Measurements from ENCODE around the gene GALT. TPM values are rescaled to one million over a fixed set of nuclear protein-coding genes. Genes with fewer than 3 reads are reported as not detected.

GALT gene
- total and polyA plus RNA-seq, 2 donors (not counting 1 experiment from before 2014, with no cell fraction given) = 111 to 167 TPM

DNA sequence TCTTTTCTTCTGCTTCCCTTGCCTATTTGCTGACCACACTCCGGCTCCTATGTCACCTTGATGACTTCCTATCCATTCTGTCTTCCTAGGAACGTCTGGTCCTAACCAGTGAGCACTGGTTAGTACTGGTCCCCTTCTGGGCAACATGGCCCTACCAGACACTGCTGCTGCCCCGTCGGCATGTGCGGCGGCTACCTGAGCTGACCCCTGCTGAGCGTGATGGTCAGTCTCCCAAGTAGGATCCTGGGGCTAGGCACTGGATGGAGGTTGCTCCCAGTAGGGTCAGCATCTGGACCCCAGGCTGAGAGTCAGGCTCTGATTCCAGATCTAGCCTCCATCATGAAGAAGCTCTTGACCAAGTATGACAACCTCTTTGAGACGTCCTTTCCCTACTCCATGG is 2.2 kb downstream of the GALT start:
- Histone ChIP-seq H3K4me3 (ENCODE audit: control extremely low read depth in 1 of 5, extremely low read depth in 1 of 5, insufficient read depth in 1 of 5, low read depth in 2 of 5, low read length in 4 of 5) (no peak overlapping the region), H4K20me1 (ENCODE audit: control insufficient read depth, insufficient read depth, low read length, poor library complexity, severe bottlenecking) (peaks cover 14% of the 10 kb centered on the region), H3K9ac (ENCODE audit: low read length) (no peak overlapping the region), H2AFZ (ENCODE audit: insufficient read depth, low read depth, low read length, poor library complexity, severe bottlenecking) (no peak overlapping the region), H3K79me2 (ENCODE audit: control insufficient read depth, insufficient read depth, low read length) (peaks cover 19% of the 10 kb centered on the region), H3K36me3 (replicated peaks in 1 of 2; ENCODE audit: control extremely low read depth in 1 of 2, control insufficient read depth in 1 of 2, extremely low read depth in 1 of 2, insufficient read depth in 2 of 2, low read length in 1 of 2) (peaks cover 0 to 18% of the 10 kb centered on the region in 2 experiments), H3K27ac (ENCODE audit: low read length in 2 of 2) (no peak overlapping the region), H3K27me3 (replicated peaks in 1 of 4; ENCODE audit: control extremely low read depth in 1 of 4, control insufficient read depth in 3 of 4, insufficient read depth in 4 of 4, low read length in 3 of 4) (no peaks in the 10 kb centered on the region), H3K4me2 (replicated peaks; ENCODE audit: low read depth, low read length, poor library complexity, severe bottlenecking) (no peak overlapping the region), H3K4me1 (ENCODE audit: control insufficient read depth in 2 of 2, insufficient read depth in 2 of 2, low read length in 2 of 2) (peaks cover 16 to 17% of the 10 kb centered on the region in 2 donors), H3K9me3 (ENCODE audit: control extremely low read depth in 1 of 3, control insufficient read depth in 2 of 3, insufficient read depth in 1 of 3, low read length in 2 of 3) (no peaks in the 10 kb centered on the region)
- Mint-ChIP-seq H3K4me3 (peak overlapping the region; percentile 44), H3K27ac (no peak overlapping the region), H3K9me3 (ENCODE audit: insufficient read depth) (no peaks in the 10 kb centered on the region), H3K4me1 (peaks cover 39% of the 10 kb centered on the region), H3K27me3 (no peaks in the 10 kb centered on the region)
- ChIA-PET CTCF (interaction anchor here (0.9 to 3.3 kb wide), 4 partner anchors 11 to 54 kb away, joined by 3 to 36 read pairs (median 26); partner anchors contain the start of genes CCL27 and SIGMAR1), POLR2A (no interaction called here)
- DNase-seq = no peak
- TF ChIP-seq, protein P1, sequence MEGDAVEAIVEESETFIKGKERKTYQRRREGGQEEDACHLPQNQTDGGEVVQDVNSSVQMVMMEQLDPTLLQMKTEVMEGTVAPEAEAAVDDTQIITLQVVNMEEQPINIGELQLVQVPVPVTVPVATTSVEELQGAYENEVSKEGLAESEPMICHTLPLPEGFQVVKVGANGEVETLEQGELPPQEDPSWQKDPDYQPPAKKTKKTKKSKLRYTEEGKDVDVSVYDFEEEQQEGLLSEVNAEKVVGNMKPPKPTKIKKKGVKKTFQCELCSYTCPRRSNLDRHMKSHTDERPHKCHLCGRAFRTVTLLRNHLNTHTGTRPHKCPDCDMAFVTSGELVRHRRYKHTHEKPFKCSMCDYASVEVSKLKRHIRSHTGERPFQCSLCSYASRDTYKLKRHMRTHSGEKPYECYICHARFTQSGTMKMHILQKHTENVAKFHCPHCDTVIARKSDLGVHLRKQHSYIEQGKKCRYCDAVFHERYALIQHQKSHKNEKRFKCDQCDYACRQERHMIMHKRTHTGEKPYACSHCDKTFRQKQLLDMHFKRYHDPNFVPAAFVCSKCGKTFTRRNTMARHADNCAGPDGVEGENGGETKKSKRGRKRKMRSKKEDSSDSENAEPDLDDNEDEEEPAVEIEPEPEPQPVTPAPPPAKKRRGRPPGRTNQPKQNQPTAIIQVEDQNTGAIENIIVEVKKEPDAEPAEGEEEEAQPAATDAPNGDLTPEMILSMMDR (IDR thresholded peaks at IDR 0.05) = no peak
- TF ChIP-seq EZH2 (IDR thresholded peaks at IDR 0.05; ENCODE audit: borderline replicate concordance, insufficient read depth, low read depth, low read length, poor library complexity, severe bottlenecking) = no peak
- 96% methylated on average over 8 of the region's 8 CpGs for WGBS (ENCODE audit: insufficient coverage)
- no peak for ATAC-seq (ENCODE audit: low read depth)
- intact Hi-C loops (cut with micrococcal nuclease) = no loop called here

DNA sequence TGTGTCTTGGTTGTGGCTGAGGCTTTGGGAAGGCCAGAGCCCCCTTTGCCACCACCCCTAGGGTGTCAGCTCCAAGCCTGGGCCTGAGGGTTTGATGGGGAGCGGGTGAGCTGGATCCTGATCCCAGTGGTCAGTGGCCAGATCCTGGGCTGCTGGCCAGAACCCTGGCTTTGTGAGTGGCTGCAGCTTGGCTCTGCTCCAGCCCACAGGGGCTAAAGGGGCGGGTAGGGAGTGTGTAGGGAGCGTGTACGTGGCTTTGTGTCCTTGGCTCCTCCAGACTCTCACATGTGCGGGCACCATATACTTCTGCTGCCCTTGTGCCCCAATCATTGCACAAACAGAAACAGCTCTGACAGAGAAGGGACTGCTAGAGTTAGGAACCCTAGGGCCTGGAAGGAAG is 4.3 kb downstream of the GALT start:
- 100% methylated on average over 4 of the region's 5 CpGs for WGBS (ENCODE audit: insufficient coverage)
- H3K27me3 ChIP-seq (replicated peaks in 1 of 4; ENCODE audit: control extremely low read depth in 1 of 4, control insufficient read depth in 3 of 4, insufficient read depth in 4 of 4, low read length in 3 of 4) = no peaks in the 10 kb centered on the region
- no peak overlapping the region for H3K27ac Mint-ChIP-seq
- H3K4me1 ChIP-seq (ENCODE audit: control insufficient read depth in 2 of 2, insufficient read depth in 2 of 2, low read length in 2 of 2) = peaks cover 16 to 17% of the 10 kb centered on the region in 2 donors
- ATAC-seq (ENCODE audit: low read depth) = no peak
- ChIA-PET CTCF (no interaction called here), POLR2A (no interaction called here)
- no peaks in the 10 kb centered on the region for H3K9me3 ChIP-seq (ENCODE audit: control extremely low read depth in 1 of 3, control insufficient read depth in 2 of 3, insufficient read depth in 1 of 3, low read length in 2 of 3)
- H4K20me1 ChIP-seq (ENCODE audit: control insufficient read depth, insufficient read depth, low read length, poor library complexity, severe bottlenecking) = peaks cover 14% of the 10 kb centered on the region
- H3K4me1 Mint-ChIP-seq = peaks cover 39% of the 10 kb centered on the region
- H3K27me3 Mint-ChIP-seq = peaks cover 3% of the 10 kb centered on the region
- intact Hi-C loops (cut with micrococcal nuclease) = no loop called here
- H2AFZ ChIP-seq (ENCODE audit: insufficient read depth, low read depth, low read length, poor library complexity, severe bottlenecking) = no peak overlapping the region
- peaks cover 0 to 18% of the 10 kb centered on the region in 2 experiments for H3K36me3 ChIP-seq (replicated peaks in 1 of 2; ENCODE audit: control extremely low read depth in 1 of 2, control insufficient read depth in 1 of 2, extremely low read depth in 1 of 2, insufficient read depth in 2 of 2, low read length in 1 of 2)
- no peak overlapping the region for H3K9ac ChIP-seq (ENCODE audit: low read length)
- H3K9me3 Mint-ChIP-seq (ENCODE audit: insufficient read depth) = no peaks in the 10 kb centered on the region
- H3K79me2 ChIP-seq (ENCODE audit: control insufficient read depth, insufficient read depth, low read length) = peaks cover 19% of the 10 kb centered on the region
- no peak for DNase-seq
- H3K4me3 ChIP-seq (ENCODE audit: control extremely low read depth in 1 of 5, extremely low read depth in 1 of 5, insufficient read depth in 1 of 5, low read depth in 2 of 5, low read length in 4 of 5) = no peak overlapping the region
- H3K4me2 ChIP-seq (replicated peaks; ENCODE audit: low read depth, low read length, poor library complexity, severe bottlenecking) = no peak overlapping the region
- H3K27ac ChIP-seq (ENCODE audit: low read length in 2 of 2) = no peak overlapping the region
- H3K4me3 Mint-ChIP-seq = no peak overlapping the region
- TF ChIP-seq, protein P1 (IDR thresholded peaks at IDR 0.05) = no peak
- TF ChIP-seq EZH2 (IDR thresholded peaks at IDR 0.05; ENCODE audit: borderline replicate concordance, insufficient read depth, low read depth, low read length, poor library complexity, severe bottlenecking) = no peak
